HG03460 (cell line): Measurements from ENCODE around the gene UBE2L3.

Experiments
- ATAC-seq: cut with Tn5 transposase; IDR thresholded peaks from one replicate; pipeline ENCODE4 v1.9.1; 2021; ENCODE audit not compliant: unreplicated experiment

Gene UBE2L3

DNA sequence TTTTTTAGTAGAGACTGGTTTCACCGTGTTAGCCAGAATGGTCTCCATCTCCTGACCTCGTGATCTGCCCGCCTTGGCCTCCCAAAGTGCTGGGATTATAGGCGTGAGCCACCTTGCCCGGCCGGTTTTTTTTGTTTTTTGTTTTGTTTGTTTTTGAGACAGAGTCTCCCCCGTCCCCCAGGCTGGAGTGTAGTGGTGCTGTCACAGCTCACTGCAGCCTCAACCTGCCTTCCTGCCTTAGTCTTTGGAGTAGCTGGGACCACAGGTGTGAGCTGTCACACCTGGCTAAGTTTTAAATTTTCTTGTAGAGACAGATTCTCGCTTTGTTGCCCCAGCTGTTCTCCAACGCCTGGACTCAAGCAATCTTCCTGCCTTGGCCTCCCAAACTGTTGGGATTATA, 101.5 kb downstream of the UBE2L3 start:
- no peak for ATAC-seq

GRCh38 chr22:21672107-21672629, 104.7 kb downstream of the UBE2L3 start:
- ATAC-seq = no peak
